CD4-positive, CD25-positive, alpha-beta regulatory T cell (primary cell): Measurements from ENCODE around the gene CAPN5. TPM values are rescaled to one million over a fixed set of nuclear protein-coding genes. Genes with fewer than 3 reads are reported as not detected.
A peak's percentile ranks its signal among the peaks of the same experiment; 100 is the strongest.
"Not testable (repeated sequence)": the region's sequence is repeated elsewhere in the genome, so short reads cannot be mapped to it uniquely, and the experiment has no call there.

Experiments
- ATAC-seq, 2 donors: fragments of 150-1000 bp; cut with Tn5 transposase; one replicate each; pipeline ENCODE4 v1.10.0; 2021; ENCODE audit warnings: low read depth in 2 of 2, moderate number of reproducible peaks in 2 of 2, moderate library complexity in 1 of 2
- DNase-seq, 3 donors: peaks; one replicate each; pipeline versions ENCODE4 v3.0.0 to v3.0.0-alpha.2; 2012 to 2022; ENCODE audit warnings: mixed read lengths in 1 of 3
- H3K27ac ChIP-seq: one replicate; pipeline ENCODE4 v1.7.0; 2013; ENCODE audit warnings: mild to moderate bottlenecking, low read length; ENCODE audit not compliant: insufficient read depth, poor library complexity, severe bottlenecking
- H3K27me3 ChIP-seq: one replicate; pipeline ENCODE4 v1.7.0; 2013; ENCODE audit warnings: low read length; ENCODE audit not compliant: control insufficient read depth, insufficient read depth
- H3K36me3 ChIP-seq: one replicate; pipeline ENCODE4 v1.7.0; 2013; ENCODE audit warnings: mild to moderate bottlenecking, low read length, moderate library complexity; ENCODE audit not compliant: control insufficient read depth, insufficient read depth
- H3K4me1 ChIP-seq: 2 replicates; pipeline ENCODE4 v1.7.0; 2013; ENCODE audit warnings: mild to moderate bottlenecking, low read length; ENCODE audit not compliant: insufficient read depth, control insufficient read depth, poor library complexity, severe bottlenecking
- H3K4me3 ChIP-seq: one replicate; pipeline ENCODE4 v1.7.0; 2013; ENCODE audit warnings: low read depth, mild to moderate bottlenecking, low read length, moderate library complexity
- H3K9me3 ChIP-seq, 2 experiments: 1 replicate in 1 of 2; 2 replicates in 1 of 2; pipeline ENCODE4 v1.7.0; 2013; ENCODE audit warnings: low read length in 2 of 2, mild to moderate bottlenecking in 1 of 2, moderate library complexity in 1 of 2; ENCODE audit not compliant: control insufficient read depth in 2 of 2
- H3K27ac Mint-ChIP-seq, 3 donors: one replicate each; pipeline ENCODE4 v1.8.0; 2020 to 2022; ENCODE audit warnings: mild to moderate bottlenecking in 3 of 3, mixed read lengths in 3 of 3, moderate library complexity in 2 of 3
- H3K27me3 Mint-ChIP-seq: one replicate; pipeline ENCODE4 v1.8.0; 2022; ENCODE audit warnings: mild to moderate bottlenecking, mixed read lengths
- H3K36me3 Mint-ChIP-seq: one replicate; pipeline ENCODE4 v1.8.0; 2020; ENCODE audit warnings: mixed read lengths
- H3K4me1 Mint-ChIP-seq, 4 donors: one replicate each; pipeline ENCODE4 v1.8.0; 2020 to 2022; ENCODE audit warnings: mixed read lengths in 4 of 4, mild to moderate bottlenecking in 1 of 4
- H3K4me3 Mint-ChIP-seq, 4 donors: one replicate each; pipeline ENCODE4 v1.8.0; 2020 to 2022; ENCODE audit warnings: mild to moderate bottlenecking in 4 of 4, mixed read lengths in 4 of 4, moderate library complexity in 3 of 4
- H3K9me3 Mint-ChIP-seq, 7 donors: one replicate each; pipeline ENCODE4 v1.8.0; 2020 to 2022; ENCODE audit warnings: mixed read lengths in 7 of 7, mild to moderate bottlenecking in 3 of 7, moderate library complexity in 2 of 7
- polyA plus RNA-seq, 4 donors: library from polyadenylated mRNA; unstranded; fragments of 300-500 nt; fragmentation: Illumina TruSeq; gene quantifications; one replicate each; pipeline ENCODE4 v1.2.3, GENCODE V29; 2021
- total RNA-seq: library from RNA; stranded (reverse); gene quantifications from one replicate; pipeline ENCODE4 v1.2.3, GENCODE V29; 2022

CAPN5 gene
- total and polyA plus RNA-seq, 5 donors from 2014 or later: 0.74 to 2.8 (median 1.2) TPM

GRCh38 chr11:77096591-77097019 is 29.8 kb downstream of the CAPN5 start:
- Mint-ChIP-seq H3K27me3 (no peaks in the 10 kb centered on the region), H3K9me3 (peaks cover 0 to 1% (median 0%) of the 10 kb centered on the region in 7 donors), H3K27ac (no peak overlapping the region), H3K4me1 (no peaks in the 10 kb centered on the region), H3K36me3 (no peaks in the 10 kb centered on the region), H3K4me3 (peak overlapping the region in 1 of 4 donors; percentile 47)
- no peaks in the 10 kb centered on the region for H3K4me1 ChIP-seq
- no peak overlapping the region for H3K27ac ChIP-seq
- H3K4me3 ChIP-seq: no peak overlapping the region
- no peaks in the 10 kb centered on the region for H3K9me3 ChIP-seq
- H3K36me3 ChIP-seq: no peaks in the 10 kb centered on the region
- H3K27me3 ChIP-seq: no peaks in the 10 kb centered on the region
- ATAC-seq (no peak), DNase-seq (no peak)

GRCh38 chr11:77097180-77097579 is 30.4 kb downstream of the CAPN5 start:
- not testable (repeated sequence) for H3K4me3 Mint-ChIP-seq, ATAC-seq, H3K9me3 ChIP-seq, H3K27me3 Mint-ChIP-seq, H3K27ac ChIP-seq, H3K4me1 Mint-ChIP-seq, H3K27me3 ChIP-seq, H3K9me3 Mint-ChIP-seq, H3K4me3 ChIP-seq, DNase-seq, H3K36me3 Mint-ChIP-seq, H3K27ac Mint-ChIP-seq, H3K36me3 ChIP-seq, H3K4me1 ChIP-seq

GRCh38 chr11:77100166-77101042 is 33.6 kb downstream of the CAPN5 start:
- no peaks in the 10 kb centered on the region for H3K4me1 Mint-ChIP-seq
- H3K4me3 Mint-ChIP-seq: no peak overlapping the region
- Histone ChIP-seq H3K4me1 (no peaks in the 10 kb centered on the region), H3K4me3 (no peak overlapping the region), H3K9me3 (no peaks in the 10 kb centered on the region), H3K27me3 (no peaks in the 10 kb centered on the region), H3K36me3 (no peaks in the 10 kb centered on the region), H3K27ac (no peak overlapping the region)
- peaks cover 0 to 1% (median 0%) of the 10 kb centered on the region in 7 donors for H3K9me3 Mint-ChIP-seq
- H3K27me3 Mint-ChIP-seq: no peaks in the 10 kb centered on the region
- DNase-seq: no peak
- no peaks in the 10 kb centered on the region for H3K36me3 Mint-ChIP-seq
- no peak for ATAC-seq
- no peak overlapping the region for H3K27ac Mint-ChIP-seq

- H3K4me1 ChIP-seq: no peaks in the 10 kb centered on the region
- peak in 1 of 3 donors; percentile 26 for DNase-seq
- no peak overlapping the region for H3K4me3 ChIP-seq
- H3K27me3 ChIP-seq: no peaks in the 10 kb centered on the region
- Mint-ChIP-seq H3K9me3 (peaks cover 0 to 1% (median 0%) of the 10 kb centered on the region in 7 donors), H3K4me3 (no peak overlapping the region), H3K4me1 (no peaks in the 10 kb centered on the region), H3K27ac (no peak overlapping the region), H3K36me3 (no peaks in the 10 kb centered on the region), H3K27me3 (no peaks in the 10 kb centered on the region)
- no peaks in the 10 kb centered on the region for H3K9me3 ChIP-seq
- H3K27ac ChIP-seq: no peak overlapping the region
- no peak for ATAC-seq
- H3K36me3 ChIP-seq: no peaks in the 10 kb centered on the region
These were observed 34.3 kb downstream of the CAPN5 start for GRCh38 chr11:77101043-77101537.

- Mint-ChIP-seq H3K36me3 (no peaks in the 10 kb centered on the region), H3K9me3 (peaks cover 0 to 1% (median 0%) of the 10 kb centered on the region in 7 donors), H3K4me1 (no peaks in the 10 kb centered on the region), H3K27me3 (no peaks in the 10 kb centered on the region), H3K4me3 (no peak within 1 kb of the TSS), H3K27ac (peak within 1 kb of the TSS in 1 of 3 donors; percentile 63)
- ATAC-seq (no peak), DNase-seq (no peak)
- Histone ChIP-seq H3K9me3 (no peaks in the 10 kb centered on the region), H3K4me3 (no peak within 1 kb of the TSS), H3K36me3 (no peaks in the 10 kb centered on the region), H3K27ac (no peak within 1 kb of the TSS), H3K27me3 (no peaks in the 10 kb centered on the region), H3K4me1 (no peaks in the 10 kb centered on the region)
These were observed 35.8 kb downstream of the CAPN5 start, which contains the start of gene OMP for GRCh38 chr11:77102246-77103210. TSS of gene OMP (plus strand) at chr11:77102840. CDS start at chr11:77102840, 0 bp downstream.

- Histone ChIP-seq H3K4me1 (no peaks in the 10 kb centered on the region), H3K27me3 (no peaks in the 10 kb centered on the region), H3K36me3 (no peaks in the 10 kb centered on the region), H3K9me3 (no peaks in the 10 kb centered on the region), H3K4me3 (no peak overlapping the region), H3K27ac (no peak overlapping the region)
- no peak for DNase-seq
- no peaks in the 10 kb centered on the region for H3K4me1 Mint-ChIP-seq
- H3K4me3 Mint-ChIP-seq: no peak overlapping the region
- no peak for ATAC-seq
- H3K9me3 Mint-ChIP-seq: peaks cover 0 to 1% (median 0%) of the 10 kb centered on the region in 7 donors
- no peaks in the 10 kb centered on the region for H3K27me3 Mint-ChIP-seq
- no peaks in the 10 kb centered on the region for H3K36me3 Mint-ChIP-seq
- H3K27ac Mint-ChIP-seq: no peak overlapping the region
These were observed 36.5 kb downstream of the CAPN5 start for GRCh38 chr11:77103319-77103718.

- Mint-ChIP-seq H3K27ac (no peak overlapping the region), H3K36me3 (no peaks in the 10 kb centered on the region), H3K4me3 (no peak overlapping the region), H3K4me1 (no peaks in the 10 kb centered on the region), H3K9me3 (peaks cover 0 to 1% (median 0%) of the 10 kb centered on the region in 7 donors), H3K27me3 (peaks cover 3% of the 10 kb centered on the region)
- Histone ChIP-seq H3K36me3 (no peaks in the 10 kb centered on the region), H3K27me3 (no peaks in the 10 kb centered on the region), H3K27ac (no peak overlapping the region), H3K4me1 (no peaks in the 10 kb centered on the region), H3K4me3 (no peak overlapping the region), H3K9me3 (no peaks in the 10 kb centered on the region)
- DNase-seq (no peak), ATAC-seq (no peak)
These were observed 38.0 kb downstream of the CAPN5 start for GRCh38 chr11:77104727-77105126.
